GM19372 (cell line): Measurements from ENCODE around the gene CEP290.
A peak's percentile ranks its signal among the peaks of the same experiment; 100 is the strongest.
"Not testable (repeated sequence)": the region's sequence is repeated elsewhere in the genome, so short reads cannot be mapped to it uniquely, and the experiment has no call there.

Experiments used
- ATAC-seq: cut with Tn5 transposase; IDR thresholded peaks from one replicate; pipeline ENCODE4 v1.9.1; 2021; ENCODE audit warnings: mild to moderate bottlenecking, low read depth, moderate library complexity; ENCODE audit not compliant: unreplicated experiment

Gene CEP290

DNA sequence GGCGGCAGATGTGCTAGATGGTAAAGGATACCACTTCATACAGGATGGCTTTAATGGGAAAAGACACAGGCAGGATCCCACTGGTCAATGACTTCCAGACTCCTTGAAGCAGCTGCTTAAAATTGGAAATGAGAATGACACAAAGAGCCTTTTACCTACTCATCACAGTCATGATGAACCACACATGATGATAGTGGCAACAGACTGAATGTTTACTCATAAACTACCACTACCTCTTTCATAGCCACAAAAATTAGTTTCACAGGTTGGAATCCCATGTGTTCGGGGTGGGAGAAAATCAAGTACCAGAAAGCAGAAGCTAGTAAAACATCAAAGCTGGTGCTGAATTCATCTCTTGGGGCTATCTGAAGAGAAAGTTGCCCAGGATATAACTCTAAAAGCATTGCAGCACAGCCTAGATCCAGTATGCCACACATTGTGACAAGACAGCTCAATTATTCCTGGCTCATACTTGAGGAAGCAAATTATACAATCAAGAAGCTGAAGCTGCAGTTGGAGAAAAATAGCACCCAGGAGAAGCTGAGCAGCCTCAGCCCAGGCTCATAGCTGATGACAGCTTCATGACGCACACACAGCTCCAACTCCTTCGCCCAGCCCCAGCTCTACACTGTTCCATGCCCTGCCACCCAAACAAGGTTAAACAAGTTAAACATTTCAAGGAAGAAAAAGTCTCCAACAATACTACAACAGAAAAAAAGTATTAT, 83.7 kb downstream of the CEP290 start:
- no peak for ATAC-seq

- no peak for ATAC-seq
Measured at GRCh38 chr12:88056571-88056970, 85.3 kb downstream of the CEP290 start.

DNA sequence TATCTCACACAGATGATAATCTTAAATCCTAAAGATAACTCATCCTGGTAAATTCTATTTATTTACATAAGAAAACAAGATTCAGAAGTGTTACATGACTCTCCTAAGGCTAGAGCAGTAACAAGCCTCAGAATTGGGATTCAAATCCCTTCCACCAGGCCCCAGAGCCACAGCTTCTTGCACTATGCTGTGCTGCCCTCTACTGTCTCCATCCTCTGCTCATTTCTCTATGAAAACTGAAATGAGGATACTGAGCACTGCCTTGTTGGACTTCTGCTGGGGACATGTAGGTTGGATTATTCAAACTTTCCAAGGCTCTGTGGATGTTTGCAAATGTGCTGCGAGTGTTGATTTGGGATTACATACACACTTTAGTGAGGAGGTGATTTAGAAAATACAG, 89.2 kb downstream of the CEP290 start:
- peak; percentile 63 for ATAC-seq

- no peak for ATAC-seq
Measured at GRCh38 chr12:88044035-88044434, 97.9 kb downstream of the CEP290 start.

GRCh38 chr12:88037770-88038169, 104.1 kb downstream of the CEP290 start:
- ATAC-seq = no peak

DNA sequence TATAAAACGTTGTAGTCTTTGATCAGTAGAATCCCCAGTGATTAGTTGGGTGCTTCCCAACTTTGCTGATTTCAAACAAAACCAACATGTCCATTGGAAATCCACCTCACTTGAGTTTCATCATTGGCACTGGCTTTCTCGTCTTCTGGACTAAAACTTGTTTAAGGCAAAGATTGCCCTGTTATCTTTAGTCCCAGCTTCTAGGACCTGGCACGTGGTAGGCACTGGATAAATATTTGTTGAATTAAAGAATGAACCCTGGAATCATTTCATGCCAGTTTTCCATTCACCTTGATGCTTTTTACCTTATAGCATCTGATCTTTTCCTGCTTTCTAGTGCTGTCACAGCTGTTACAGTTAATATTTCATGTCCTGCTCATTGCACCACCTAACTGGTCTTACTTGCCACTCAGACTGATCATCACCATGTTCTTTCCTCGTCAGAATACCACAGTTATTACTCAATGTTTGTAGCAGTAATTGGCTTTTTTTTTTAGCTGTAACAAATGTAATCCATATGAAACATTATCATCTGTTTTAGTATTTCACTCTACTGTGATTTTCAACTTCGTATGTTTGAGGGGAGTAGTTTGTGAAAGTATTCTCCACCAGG, 105.4 kb downstream of the CEP290 start:
- ATAC-seq = no peak

GRCh38 chr12:88035907-88036289, 106.0 kb downstream of the CEP290 start:
- peak; percentile 19 for ATAC-seq

DNA sequence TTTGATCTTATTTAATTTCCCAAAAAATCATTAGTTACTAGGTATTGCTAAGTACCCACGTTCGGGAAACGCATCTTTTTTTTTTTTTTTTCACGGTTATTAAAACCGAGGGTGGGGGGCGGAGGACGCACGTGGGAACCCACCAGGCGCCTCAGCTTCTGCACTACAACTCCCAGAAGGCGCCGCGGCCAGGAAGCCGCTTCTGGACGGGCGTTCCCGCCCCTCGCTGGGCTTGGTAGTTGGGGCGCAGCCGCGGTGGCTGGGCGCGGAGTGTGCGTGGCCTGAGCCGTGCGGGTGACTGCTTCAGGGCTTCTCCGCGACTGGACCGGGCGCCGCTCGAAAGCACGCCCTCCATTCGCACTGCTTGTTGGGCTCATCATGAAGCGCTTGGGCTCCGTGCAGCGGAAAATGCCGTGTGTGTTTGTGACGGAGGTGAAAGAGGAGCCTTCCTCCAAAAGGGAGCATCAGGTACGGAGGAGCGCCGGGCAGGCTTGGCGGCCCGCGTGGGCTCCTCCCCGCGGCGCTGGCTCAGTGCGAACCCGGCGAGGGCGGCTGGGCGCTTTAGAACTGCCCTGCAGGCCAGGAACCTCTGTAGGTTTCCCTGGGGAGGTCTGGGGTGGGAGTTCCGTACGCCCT, 106.5 kb downstream of the CEP290 start:
- peak; percentile 99 for ATAC-seq

- ATAC-seq = not testable (repeated sequence)
Measured at GRCh38 chr12:88031161-88031560, 110.7 kb downstream of the CEP290 start.

DNA sequence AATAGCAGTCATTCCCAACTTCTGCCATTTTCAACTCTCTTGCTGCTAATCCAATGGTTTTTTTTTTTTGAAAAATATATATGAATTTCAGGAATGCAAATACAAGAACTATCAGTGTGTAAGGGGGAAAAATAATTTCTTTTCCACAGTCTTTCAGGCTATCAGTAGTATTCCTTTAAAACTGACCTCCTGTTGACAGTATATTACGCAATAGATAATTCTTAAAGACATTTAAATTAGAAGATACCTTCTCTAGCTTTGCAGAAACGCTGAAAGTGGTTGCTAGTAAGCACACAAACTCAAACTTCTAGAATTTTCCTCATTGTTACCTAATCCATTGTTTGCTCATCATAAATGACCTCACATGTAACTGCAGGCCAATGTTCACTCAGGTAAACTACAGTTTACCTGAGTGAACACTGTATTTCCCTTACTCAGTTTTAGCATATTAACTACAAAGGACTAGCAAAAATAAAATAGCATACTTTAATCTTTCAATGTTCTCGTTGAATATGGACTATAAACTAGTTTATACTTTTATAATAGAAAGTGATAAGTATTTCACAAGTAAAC, 112.7 kb downstream of the CEP290 start, which contains the start of gene C12orf50:
Gene C12orf50 (minus strand): TSS at position 309 of the 573 bp plus-strand sequence. CDS start 2,439 bp downstream, outside the sequence.
- no peak for ATAC-seq

DNA sequence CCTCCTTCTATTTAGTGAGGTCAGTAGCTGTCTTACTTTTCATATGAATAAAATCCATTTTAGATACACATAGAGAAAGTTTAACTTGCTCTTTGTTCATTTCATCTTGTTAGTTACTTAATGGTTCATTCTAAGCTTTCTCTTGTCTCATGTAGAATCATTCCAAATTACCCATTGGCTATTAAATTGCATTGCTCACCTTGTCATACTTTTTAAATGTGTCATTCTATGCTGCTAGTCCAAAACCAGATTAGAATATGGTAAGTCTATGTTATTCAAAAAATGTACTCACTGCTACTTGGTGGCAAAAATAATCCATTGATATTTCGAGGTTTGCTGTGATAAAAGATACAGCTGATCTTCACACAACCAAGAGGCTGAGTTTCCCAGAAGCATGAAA, 115.7 kb downstream of the CEP290 start:
- no peak for ATAC-seq

DNA sequence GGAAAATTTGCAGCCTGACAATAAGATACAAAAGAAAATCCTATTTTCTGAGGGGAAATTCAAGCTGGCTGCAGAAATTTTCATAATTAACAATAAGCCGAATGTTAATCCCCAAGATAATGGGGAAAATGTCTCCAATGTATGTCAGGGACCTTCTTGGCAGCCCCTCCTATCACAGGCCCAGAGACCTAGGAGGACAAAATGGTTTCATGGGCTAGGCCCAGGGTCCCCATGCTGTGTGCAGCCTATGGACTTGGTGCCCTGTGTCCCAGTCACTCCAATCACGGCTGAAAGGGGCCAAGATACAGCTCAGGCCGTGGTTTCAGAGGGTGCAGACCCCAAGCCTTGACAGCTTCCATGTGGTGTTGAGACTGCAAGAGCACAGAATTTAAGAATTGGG, 123.9 kb downstream of the CEP290 start:
- no peak for ATAC-seq

DNA sequence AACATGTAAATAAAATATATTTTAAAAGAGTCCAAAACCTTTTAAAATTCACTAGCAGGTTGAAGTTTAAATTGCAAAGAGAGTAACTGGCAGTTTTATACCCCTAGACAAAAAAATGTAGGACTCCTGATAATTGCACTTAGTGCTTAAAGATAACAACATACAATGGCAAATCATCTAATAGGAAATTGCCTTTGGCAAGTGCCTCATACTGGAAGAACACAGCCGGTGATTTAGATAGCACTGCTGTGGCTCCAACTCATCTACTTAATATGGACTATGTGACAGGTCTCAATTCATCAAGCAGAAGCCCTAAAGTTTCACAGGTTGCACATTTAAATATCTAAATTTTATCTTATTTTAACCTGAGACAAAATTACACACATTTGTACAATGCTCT, 126.1 kb downstream of the CEP290 start:
- no peak for ATAC-seq

- no peak for ATAC-seq
Measured at GRCh38 chr12:88011755-88012154, 130.1 kb downstream of the CEP290 start.

- ATAC-seq = no peak
Measured at GRCh38 chr12:88006351-88006750, 135.5 kb downstream of the CEP290 start.

GRCh38 chr12:88001327-88001726, 140.6 kb downstream of the CEP290 start:
- ATAC-seq = no peak
